Islet of Langerhans (tissue), 1 donor: Measurements from ENCODE around the gene MFAP2.
"Not testable (repeated sequence)": the region's sequence is repeated elsewhere in the genome, so short reads cannot be mapped to it uniquely, and the experiment has no call there.

ENCODE experiments used
- FAIRE-seq: peaks from one replicate; lab custom pipeline; 2011; peaks lifted over from hg19 to GRCh38; lab: Jason Lieb, UNC

The MFAP2 gene

DNA sequence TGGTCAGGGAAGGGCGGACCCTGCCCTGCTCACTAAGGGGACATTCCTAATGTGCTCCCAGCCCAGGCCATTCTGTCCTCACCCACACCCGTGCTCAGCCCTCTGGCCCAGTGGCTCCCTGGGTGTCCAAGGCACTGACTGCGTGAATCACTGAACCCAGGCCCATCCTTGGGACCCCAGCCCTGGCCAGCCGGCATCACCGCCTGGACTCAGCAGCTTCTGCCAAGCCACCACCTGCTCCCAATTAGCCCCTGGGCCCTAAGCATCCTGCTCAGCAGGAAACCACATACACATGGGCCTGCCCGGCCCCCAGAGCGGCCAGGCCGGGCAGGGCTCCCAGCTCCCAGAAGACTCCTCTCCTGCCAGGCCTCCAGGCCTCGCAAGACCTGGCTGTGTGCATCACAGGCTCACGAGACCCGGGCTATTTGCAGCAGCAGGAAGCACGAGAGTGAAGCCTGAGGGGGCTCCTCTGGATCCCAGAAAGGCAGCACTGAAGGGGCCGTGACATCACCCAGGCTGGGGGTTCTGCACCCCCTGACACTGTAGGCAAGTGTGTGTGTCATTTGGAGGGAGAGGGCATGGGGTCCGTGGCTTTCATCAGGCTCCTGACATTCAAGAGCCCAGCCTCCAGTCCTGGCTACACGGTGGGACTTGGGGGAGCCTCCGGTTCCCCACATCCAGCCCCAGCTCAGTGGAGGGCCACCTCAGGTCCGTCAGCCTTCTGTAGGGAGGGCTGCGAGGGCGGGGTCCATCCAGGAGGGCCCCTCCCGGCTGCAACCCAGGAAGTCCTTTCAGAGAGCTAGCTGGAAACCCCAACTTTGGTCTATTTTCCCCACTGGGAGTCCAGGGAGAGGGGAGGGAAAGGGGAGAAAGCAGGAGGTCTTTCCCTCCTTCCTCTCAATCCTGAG, 1.6 kb downstream of the MFAP2 start:
- FAIRE-seq = no peak

DNA sequence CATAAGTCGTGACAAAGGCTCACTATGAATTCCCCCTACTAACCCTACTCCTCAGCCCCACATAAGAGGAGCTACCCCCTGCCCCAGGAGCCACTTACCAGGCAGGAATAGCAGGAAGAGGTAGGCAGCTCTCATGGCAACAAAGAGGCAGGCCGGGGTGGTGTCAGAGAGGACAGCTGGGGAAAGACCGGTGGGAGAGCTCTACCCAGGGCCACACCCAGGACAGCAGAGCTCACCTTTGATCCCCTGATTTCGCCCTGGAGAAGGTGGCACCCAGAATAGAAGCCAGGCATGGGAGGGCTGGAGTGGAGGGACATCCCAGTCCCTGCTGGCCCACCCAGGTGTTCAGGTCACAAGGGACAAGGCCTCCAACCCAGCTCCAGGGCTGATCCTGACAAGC, 2.3 kb downstream of the MFAP2 start:
- no peak for FAIRE-seq

DNA sequence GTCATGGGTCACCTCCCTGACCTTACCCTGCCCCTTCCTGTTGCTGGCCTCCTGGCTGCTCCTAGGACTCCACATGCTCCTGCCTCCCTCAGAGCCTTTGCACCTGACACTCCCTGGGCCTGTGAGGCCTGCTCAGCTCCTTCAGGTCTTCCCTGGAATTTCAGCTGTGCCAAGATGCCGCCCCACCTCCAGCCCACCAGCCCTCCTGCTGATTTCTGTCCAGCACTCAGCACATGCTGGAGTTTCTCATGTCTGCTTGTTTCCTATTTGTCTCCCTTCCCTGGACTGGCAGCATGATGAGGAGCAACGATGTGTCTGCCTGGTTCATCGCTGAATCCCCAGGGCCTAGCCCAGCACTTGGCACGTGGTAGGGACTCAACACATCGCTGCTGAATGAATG, 3.0 kb downstream of the MFAP2 start:
- FAIRE-seq = no peak

DNA sequence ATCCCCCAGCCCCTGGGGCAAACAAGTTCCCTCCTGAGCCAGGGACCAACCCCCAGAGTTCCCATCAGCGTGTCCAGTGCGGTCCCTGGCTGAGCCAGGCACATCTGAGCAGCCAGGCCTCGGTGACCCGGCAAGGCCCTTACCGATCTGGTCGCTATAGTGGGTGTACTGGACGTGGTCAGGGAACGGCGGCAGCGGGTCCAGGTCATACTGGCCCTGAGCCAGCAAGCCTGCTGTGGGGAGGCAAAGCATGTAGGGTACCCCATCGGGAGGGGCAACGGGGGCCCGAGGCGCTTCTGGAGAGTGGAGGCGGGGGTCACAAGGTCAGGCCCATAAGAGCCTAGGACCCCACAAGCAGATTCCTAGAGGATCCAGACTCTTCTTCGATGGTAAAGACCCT, 3.5 kb downstream of the MFAP2 start:
- no peak for FAIRE-seq

DNA sequence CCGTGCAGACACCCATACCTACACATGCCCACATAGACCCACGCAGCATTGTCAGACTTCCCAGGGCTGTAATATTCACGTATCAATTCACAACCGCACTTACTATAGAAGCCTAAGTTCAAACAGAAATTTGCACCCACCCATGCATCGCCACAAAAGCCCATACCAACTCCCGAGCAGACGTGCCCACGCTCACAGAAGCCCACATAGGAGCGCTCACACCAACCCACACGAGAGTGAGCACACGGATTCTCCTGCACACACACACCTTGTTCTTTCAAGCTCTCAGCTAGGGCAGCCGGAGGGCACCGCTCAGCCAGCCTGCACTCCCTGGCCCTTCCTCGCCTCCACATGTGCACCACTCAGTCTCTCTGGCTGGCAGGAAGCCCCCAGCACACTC, 4.6 kb downstream of the MFAP2 start:
- no peak for FAIRE-seq

DNA sequence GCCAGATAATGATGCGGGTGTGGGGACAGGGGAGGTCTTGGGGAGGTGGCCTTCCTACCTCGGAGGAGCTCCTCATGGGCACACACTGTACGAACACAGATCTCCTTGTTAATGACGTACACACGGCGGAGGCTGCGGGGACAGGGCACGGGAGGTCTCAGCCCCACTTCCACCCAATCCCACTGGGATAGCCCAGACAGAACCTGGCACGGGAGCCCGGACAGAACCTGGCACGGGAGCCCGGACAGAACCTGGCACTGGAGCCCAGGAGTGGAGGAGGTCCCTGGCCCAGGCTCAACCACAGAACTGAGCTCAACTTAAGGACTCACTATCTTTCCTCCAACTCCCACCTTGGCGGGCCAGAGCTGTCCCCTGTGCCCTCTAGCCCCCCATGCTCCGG, 5.2 kb downstream of the MFAP2 start:
- no peak for FAIRE-seq

DNA sequence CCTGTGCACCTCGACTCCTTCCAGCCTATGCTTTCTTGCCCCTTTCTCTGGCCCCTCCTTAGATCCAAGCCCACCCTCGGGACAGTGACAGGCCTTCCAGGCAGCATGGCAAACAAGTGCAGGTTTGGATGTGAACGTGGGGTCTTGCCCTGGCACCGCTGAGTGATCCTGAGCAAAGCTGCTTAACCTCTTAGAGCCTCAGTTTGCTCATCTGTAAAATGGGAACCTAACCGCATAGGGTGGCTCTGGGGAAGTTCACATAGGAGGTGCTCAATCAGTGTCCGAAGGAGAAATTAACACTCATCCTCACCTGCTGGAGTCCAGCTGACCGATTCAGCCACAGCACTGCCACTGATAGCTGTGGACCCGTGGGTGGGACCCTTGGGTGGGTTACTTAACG, 7.2 kb downstream of the MFAP2 start:
- FAIRE-seq = no peak

DNA sequence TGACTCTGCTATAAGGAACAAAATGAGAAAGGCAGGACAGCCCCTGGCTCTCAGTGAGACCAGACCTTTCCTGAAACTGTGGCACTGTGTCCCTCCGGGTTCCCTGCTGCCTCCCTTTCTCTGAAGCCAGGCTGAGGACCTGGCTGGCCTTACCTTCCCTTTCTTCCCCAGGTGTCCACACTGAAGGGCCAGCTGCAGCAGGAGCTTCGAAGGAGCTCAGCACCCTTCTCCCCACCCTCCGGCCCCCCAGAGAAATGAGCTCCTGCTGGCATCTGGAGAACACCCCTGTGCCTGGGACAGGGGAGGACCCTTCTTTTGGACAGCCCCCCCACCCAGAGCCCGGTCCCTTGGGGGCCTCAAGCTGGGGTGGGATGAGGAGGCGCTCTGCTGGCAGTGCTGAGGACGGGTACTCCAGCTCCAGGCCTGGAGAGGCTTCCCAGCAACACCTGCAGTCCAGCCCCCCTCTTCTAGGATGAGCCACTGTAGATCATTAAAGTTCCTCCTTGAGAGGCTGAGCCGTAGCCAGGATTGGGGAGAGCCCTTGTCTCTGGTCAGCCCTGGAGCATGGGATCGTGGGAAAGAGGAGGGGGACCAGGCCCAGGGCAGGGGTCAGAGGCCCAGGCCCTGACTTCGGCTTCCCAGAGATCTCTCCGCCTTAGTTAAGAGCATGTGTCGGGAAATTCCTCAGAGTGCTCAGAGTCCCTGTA, 8.1 kb downstream of the MFAP2 start:
- no peak for FAIRE-seq

DNA sequence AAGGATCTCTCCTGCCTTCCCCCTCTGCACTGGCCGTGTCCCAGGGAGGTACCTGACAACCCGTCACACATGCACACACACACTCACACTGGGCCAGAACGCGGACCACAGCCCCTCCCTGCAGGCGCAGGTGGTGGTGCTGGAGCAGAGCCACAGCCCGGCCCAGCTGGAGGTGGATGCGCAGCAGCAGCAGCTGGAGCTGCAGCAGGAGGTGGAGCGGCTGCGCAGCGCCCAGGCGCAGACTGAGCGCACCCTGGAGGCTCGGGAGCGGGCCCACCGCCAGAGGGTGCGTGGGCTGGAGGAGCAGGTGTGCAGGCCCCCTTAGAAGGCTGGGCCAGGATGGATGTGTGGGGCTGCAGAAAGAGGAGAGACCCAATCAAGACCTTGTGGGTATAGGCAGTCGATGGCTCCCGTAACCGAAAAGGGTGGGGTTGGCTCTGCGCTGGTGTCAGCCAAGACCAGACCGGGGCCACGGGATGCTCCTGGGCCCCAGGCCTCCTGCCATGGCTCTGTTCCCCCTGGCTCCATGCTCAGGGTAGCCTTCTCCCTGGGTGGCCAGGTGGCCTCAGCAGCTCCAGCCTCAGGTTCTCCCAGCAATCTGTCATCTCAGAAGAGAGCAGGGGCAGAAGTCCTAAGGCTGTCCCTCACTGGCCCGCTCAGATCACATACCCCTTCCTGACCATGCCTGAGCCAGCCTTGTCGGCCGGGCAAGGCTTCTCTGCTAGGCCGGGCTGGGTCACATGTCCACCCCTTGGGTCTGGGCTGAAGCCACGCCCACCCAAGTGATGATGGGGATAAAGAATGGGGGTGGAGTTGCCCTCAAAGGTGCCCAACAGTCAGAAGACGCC, 8.9 kb downstream of the MFAP2 start:
- FAIRE-seq = no peak

DNA sequence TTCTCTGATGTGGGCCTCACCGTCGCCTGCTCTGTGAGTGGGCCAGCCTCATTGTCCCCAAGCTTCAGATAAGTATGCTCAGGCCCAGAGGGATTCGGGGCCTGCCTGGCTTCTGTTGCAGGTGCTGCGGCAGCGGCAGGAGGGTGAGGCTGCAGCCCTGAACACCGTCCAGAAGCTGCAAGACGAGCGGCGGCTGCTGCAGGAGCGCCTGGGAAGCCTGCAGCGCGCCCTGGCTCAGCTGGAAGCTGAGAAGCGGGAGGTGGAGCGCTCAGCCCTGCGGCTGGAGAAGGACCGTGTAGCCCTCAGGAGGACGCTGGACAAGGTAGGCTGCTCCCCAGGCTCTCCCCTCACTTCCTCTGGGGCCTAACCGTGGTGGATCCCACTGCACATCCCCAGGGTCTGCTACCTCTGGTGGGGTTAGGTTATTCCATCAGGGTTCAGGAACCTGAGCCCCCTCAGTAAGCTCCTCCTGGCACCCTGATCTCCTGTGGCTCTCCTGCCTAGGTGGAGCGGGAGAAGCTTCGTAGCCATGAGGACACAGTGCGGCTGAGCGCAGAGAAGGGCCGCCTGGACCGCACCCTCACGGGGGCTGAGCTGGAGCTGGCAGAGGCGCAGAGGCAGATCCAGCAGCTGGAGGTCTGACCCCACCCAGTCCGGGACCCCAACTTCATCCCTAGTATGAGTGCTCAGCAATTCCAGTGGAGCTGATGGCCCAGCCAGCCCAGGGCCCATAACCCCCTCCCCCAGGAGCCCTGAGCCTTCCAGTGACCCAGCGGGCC, 10.1 kb downstream of the MFAP2 start:
- FAIRE-seq = no peak

DNA sequence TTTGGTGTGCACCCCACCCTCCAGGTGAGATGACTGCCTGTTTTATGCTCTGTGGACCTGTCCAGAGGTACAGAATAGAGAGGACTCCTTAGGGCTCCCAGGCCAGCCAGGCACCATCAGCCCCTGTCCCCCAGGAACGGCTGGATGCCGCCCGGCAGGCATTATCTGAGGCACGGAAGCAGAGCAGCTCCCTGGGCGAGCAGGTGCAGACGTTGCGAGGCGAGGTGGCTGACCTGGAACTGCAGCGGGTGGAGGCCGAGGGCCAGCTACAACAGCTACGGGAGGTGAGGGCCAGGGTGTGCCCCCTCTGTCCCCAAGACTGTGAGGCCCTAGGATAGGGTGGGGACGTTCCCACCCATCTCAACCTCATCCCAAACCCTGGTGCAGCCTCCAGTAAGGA, 10.8 kb downstream of the MFAP2 start:
- FAIRE-seq = no peak

DNA sequence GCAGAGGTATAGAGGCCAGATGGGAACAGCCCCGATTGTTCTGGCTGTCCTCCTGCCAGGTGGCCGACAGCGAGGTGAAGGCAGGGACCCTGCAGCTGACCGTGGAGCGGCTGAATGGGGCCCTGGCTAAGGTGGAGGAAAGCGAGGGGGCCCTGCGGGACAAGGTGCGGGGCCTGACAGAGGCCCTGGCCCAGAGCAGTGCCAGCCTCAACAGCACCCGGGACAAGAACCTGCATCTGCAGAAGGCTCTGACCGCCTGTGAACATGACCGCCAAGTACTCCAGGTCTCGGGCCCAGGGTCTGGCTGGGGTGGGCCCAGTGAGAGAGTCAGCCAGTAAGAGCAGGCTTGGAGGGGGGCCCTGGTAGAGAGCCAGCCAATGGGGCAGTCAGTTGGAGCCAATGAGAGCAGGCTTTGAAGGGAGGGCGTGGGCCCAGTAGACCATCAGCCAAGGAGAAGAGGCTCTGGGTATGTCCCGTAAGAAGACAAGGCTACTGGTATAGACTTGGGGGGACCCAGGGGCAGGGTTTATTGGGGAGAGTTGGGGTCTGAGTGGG, 11.3 kb downstream of the MFAP2 start:
- no peak for FAIRE-seq

DNA sequence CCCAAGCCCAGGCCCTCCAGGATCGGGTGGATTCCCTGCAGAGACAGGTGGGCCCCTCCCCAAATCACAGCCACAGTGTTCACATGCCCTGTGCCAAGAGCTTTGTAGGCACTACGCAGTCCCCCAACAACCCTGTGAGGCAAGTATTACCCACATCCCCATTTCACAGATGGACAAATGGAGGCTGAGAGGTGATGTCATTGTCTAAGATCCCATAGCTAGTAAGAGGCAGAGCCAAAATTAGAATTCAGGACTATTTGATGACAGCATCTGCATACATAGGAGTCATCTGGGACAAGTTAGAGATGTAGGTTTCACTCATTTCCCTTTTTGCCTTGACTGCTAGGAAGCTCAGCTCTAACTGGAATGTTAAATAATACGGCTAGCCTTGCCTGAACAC, 12.0 kb downstream of the MFAP2 start:
- no peak for FAIRE-seq

DNA sequence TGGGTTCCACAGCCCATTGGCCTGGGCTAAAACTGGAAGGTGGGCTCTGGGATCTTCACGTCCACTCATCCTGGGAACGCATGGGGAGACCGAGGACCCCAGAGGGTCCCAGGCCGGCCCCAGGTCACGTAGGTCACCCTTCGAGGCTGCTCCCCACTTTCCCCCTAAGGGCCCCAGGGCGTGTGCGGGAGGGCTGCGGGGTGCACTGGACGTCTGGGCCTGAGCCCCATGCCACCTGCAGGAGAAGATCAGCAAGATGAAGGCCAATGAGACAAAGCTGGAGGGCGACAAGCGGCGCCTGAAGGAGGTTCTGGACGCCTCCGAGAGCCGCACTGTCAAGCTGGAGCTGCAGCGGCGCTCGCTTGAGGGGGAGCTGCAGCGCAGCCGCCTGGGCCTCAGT, 12.5 kb downstream of the MFAP2 start:
- no peak for FAIRE-seq

DNA sequence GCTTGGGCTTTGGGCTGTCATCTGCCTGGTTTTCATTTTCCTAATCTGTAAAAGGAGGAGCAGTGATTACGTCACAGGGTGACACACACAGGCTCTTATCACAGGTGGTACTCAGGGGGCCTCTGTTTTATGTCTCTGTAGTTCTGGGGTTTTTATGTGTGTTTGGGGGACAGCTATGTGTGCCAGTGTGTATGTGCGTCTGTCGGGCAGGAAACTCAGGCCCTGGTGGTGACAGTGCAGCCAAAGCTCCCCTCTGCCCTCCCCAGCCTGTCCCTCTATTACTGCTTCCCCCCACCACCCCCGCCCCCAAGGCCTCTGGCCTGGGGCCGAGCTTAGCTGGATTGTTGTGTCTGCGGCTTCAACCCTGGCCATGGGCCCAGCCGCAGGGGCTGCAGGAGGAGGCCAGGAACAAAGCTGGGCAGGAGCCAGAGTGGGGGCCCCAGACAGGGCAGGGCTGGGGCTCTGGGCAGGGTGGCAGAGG, 13.3 kb downstream of the MFAP2 start:
- FAIRE-seq = no peak

DNA sequence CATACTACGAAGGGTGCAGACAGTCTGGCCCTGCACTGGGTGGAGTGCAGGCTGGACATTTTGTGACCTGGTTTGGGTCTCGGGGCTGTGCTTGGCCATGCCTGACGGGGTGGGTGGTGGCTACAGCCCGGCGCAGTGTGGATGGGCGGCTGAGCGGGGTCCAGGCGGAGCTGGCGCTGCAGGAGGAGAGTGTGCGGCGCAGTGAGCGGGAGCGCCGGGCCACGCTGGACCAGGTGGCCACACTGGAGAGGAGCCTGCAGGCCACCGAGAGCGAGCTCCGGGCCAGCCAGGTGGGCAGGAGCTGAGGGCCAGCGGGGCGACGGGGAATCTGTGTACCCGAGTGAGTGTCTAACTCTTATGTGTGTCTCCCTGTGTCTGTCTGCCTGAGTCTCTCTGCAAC, 14.1 kb downstream of the MFAP2 start:
- no peak for FAIRE-seq

DNA sequence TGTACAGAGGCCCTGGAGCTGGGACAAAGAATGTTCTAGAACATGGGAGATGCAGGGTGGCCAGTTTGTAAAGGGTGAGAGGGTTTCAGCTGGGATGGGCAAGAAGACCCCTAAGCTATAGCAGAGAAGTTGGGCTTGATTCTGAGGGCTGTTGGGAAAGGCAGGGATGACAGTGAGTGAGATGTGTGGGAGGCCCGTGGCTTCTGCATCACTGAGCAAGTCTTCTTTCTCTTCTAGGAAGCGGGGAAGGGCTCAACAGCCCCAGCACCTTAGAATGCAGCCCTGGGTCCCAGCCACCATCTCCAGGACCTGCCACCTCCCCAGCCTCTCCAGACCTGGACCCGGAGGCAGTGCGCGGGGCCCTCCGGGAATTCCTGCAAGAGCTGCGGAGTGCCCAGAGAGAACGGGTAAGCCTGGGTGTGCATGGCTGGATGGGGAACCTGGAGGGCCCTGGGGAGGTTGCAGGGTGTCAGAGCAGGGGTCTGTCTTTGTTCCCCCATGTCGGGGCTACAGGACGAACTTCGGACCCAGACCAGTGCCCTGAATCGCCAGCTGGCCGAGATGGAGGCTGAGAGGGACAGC, 14.8 kb downstream of the MFAP2 start:
- FAIRE-seq = no peak

DNA sequence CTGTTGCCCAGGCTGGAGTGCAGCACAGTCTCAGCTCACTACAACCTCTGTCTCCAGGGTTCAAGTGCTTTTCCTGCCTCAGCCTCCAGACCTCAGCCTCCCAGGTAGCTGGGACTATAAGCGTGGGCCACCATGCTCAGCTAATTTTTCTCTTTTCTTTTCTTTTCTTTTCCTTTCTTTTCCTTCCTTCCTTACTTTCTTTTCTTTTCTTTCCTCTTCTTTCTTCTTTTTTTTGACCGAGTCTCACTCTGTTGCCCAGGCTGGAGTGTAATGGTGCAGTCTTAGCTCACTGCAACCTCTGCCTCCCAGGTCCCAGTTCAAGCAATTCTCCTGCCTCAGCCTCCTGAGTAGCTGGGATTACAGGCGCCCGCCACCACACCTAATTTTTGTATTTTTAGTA, 16.3 kb downstream of the MFAP2 start:
- not testable (repeated sequence) for FAIRE-seq

DNA sequence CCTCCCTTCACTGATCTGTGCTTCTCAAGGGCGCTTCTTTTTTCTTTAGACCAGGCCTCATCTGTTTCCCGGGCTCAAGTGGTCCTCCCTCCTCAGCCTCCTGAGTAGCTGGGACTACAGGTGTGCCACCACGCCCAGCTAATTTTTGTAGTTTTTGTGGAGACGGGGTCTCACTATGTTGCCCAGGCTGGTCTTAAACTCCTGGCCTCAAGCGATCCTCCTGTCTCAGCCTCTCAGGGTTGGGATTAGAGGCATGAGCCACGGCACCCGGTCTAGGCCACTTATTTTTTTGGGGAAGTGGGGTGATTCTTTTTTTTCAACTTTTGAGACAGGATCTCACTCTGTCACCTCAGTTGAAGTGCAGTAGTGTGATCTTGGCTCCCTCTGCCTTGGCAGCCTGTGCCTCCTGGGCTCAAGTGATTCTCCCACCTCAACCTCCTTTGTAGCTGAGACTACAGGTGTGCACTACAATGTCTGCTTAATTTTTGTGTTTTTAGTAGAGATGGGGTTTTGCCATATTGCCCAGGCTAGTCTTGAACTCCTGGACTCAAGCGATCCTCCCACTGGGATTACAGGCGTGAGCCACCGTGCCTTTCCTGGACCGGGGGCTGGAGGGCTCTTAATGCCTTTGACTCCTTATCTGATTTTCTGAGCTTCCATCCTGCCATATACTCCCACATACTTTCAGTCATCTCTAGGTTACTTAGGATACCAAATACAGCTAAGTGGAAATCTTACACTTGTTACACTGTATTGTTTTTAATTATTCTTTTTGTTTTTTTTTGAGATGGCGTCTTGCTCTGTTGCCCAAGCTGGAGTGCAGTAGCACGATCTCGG, 18.9 kb downstream of the MFAP2 start:
- FAIRE-seq = no peak

DNA sequence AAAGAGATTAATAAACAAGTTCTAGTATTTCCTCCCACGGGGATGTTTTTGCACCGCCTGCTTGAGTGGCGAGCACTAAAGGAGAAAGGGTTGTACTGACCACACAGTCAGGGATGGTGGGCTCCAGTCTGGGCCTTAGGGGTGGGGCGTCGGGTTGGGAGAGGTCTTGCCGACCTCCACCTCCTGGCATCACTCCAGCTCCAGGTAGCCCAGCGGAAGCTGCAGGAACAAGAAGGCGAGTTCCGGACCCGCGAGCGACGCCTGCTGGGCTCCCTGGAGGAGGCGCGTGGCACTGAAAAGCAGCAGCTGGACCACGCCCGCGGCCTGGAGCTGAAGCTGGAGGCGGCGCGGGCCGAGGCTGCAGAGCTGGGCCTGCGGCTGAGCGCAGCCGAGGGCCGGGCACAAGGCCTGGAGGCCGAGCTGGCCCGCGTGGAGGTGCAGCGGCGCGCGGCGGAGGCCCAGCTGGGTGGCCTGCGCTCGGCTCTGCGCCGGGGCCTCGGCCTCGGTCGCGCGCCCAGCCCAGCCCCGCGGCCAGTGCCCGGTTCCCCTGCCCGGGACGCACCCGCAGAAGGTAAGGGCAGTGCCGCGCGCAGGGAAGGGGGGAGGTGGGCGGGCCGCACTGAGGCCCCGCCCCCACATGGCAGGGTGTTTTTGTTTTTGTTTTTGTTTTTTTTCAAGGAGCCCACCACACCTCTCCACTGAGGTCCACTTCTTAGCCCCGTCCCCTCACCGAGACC, 19.7 kb downstream of the MFAP2 start:
- no peak for FAIRE-seq
